GM12892 (cell line): Measurements from ENCODE around the gene OCIAD1.

Experiments used
- POLR2A ChIP-seq: IDR thresholded peaks from 2 replicates; pipeline ENCODE4 v1.6.1; 2011; ENCODE audit warnings: low read depth, low read length, control low read depth
- POLR2AphosphoS5 ChIP-seq: IDR thresholded peaks from 2 replicates; pipeline ENCODE4 v1.6.1; 2011; ENCODE audit warnings: low read depth, low read length, control low read depth

DNA sequence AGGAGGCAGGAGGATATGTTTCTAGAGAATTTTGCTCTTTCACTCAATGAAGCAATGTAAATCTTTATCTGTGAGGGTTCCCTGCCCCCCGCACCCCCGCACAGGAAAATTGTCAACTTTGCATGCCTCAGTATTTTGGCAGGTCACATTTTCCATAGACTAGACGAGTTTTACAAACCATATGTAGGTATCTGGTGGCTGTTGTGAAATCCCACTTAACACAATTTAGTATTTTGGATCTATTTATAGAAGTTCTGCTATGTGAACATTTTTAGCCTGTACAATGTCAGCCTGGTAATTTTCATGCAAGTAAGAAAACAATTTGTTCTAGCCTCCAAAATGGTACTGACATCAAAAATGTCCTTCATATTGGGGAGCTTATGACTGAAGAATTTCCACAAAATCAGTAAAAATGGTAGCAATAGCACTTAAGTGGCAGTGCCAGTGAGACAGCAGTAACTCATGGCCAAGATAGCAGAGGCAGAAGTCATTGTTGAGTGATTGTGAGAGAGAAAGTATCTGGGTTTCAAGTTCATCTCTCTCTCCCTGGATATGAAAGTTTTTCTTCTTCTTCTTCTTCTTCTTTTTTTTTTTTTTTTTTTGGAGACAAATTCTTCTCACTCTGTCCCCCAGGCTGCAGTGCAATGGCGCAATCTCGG is 38.4 kb upstream of the OCIAD1 start:
- no peak for TF ChIP-seq POLR2AphosphoS5
- no peak for TF ChIP-seq POLR2A
